Activated CD4-positive, alpha-beta memory T cell treated with anti-CD3 and anti-CD28 coated beads, Interleukin-2, amount 10 ng/mL, durations not matched to agents 7 days and 5 days (primary cell): ENCODE measurements around the gene HCN2. TPM values are rescaled to one million over a fixed set of nuclear protein-coding genes. Genes with fewer than 3 reads are reported as not detected.
"Not testable (repeated sequence)": the region's sequence is repeated elsewhere in the genome, so short reads cannot be mapped to it uniquely, and the experiment has no call there.

ENCODE experiments used
- CTCF ChIA-PET: fragments of 350-600 bp; sonication (Branson Sonifier 250); formaldehyde crosslinking; loops from one replicate; lab custom pipeline; 2021; ENCODE audit warnings: antibody characterized with exemption, inconsistent platforms; lab: Charles Lee
- POLR2A ChIA-PET: fragments of 350-600 bp; sonication (Branson Sonifier 250); formaldehyde crosslinking; loops from one replicate; lab custom pipeline; 2021; ENCODE audit warnings: antibody characterized with exemption; lab: Charles Lee
- DNase-seq: peaks from one replicate; pipeline ENCODE4 v3.0.0-alpha.2; 2020
- H3K27ac Mint-ChIP-seq: one replicate; pipeline ENCODE4 v1.8.0; 2021; ENCODE audit warnings: mild to moderate bottlenecking, mixed read lengths
- H3K27me3 Mint-ChIP-seq: one replicate; pipeline ENCODE4 v1.8.0; 2021; ENCODE audit warnings: mixed read lengths
- H3K36me3 Mint-ChIP-seq: one replicate; pipeline ENCODE4 v1.8.0; 2021; ENCODE audit warnings: low read depth, mixed read lengths
- H3K4me1 Mint-ChIP-seq: one replicate; pipeline ENCODE4 v1.8.0; 2021; ENCODE audit warnings: mixed read lengths
- H3K4me3 Mint-ChIP-seq: one replicate; pipeline ENCODE4 v1.8.0; 2021; ENCODE audit warnings: mild to moderate bottlenecking, mixed read lengths
- H3K9me3 Mint-ChIP-seq: one replicate; pipeline ENCODE4 v1.8.0; 2021; ENCODE audit warnings: mixed read lengths
- total RNA-seq, 2 experiments: library from RNA; stranded (reverse); gene quantifications; one replicate each; pipeline ENCODE4 v1.2.3, GENCODE V29; 2021

HCN2 gene
- total RNA-seq, 2 experiments from 2014 or later = 3.1 to 3.5 TPM

- Mint-ChIP-seq H3K4me1 (peaks cover 19% of the 10 kb centered on the region), H3K9me3 (no peaks in the 10 kb centered on the region), H3K27ac (no peak overlapping the region), H3K27me3 (no peaks in the 10 kb centered on the region), H3K36me3 (peaks cover 27% of the 10 kb centered on the region), H3K4me3 (no peak overlapping the region)
- no peak for DNase-seq
- POLR2A ChIA-PET = no interaction called here
- CTCF ChIA-PET = no interaction called here
Measured at GRCh38 chr19:616062-616700, 26.5 kb downstream of the HCN2 start.

- H3K36me3 Mint-ChIP-seq = peaks cover 27% of the 10 kb centered on the region
- H3K27me3 Mint-ChIP-seq = no peaks in the 10 kb centered on the region
- no peak for DNase-seq
- peaks cover 12% of the 10 kb centered on the region for H3K4me1 Mint-ChIP-seq
- ChIA-PET CTCF (no interaction called here), POLR2A (no interaction called here)
- H3K27ac Mint-ChIP-seq = no peak overlapping the region
- H3K9me3 Mint-ChIP-seq = no peaks in the 10 kb centered on the region
- H3K4me3 Mint-ChIP-seq = no peak overlapping the region
Measured at GRCh38 chr19:616747-617526, 27.3 kb downstream of the HCN2 start.

GRCh38 chr19:617551-618246 lies 28.0 kb downstream of the HCN2 start:
- H3K9me3 Mint-ChIP-seq = no peaks in the 10 kb centered on the region
- H3K27ac Mint-ChIP-seq = no peak overlapping the region
- peaks cover 7% of the 10 kb centered on the region for H3K4me1 Mint-ChIP-seq
- DNase-seq = no peak
- CTCF ChIA-PET = no interaction called here
- POLR2A ChIA-PET = no interaction called here
- H3K4me3 Mint-ChIP-seq = no peak overlapping the region
- H3K36me3 Mint-ChIP-seq = peaks cover 27% of the 10 kb centered on the region
- H3K27me3 Mint-ChIP-seq = no peaks in the 10 kb centered on the region

GRCh38 chr19:618247-618619 lies 28.6 kb downstream of the HCN2 start:
- Mint-ChIP-seq H3K36me3 (peaks cover 25% of the 10 kb centered on the region), H3K4me3 (no peak overlapping the region), H3K9me3 (no peaks in the 10 kb centered on the region), H3K4me1 (peaks cover 3% of the 10 kb centered on the region), H3K27ac (no peak overlapping the region), H3K27me3 (no peaks in the 10 kb centered on the region)
- POLR2A ChIA-PET = no interaction called here
- CTCF ChIA-PET = no interaction called here
- no peak for DNase-seq

- Mint-ChIP-seq H3K4me3 (no peak overlapping the region), H3K4me1 (peaks cover 3% of the 10 kb centered on the region), H3K27ac (no peak overlapping the region), H3K27me3 (no peaks in the 10 kb centered on the region), H3K9me3 (no peaks in the 10 kb centered on the region), H3K36me3 (peaks cover 25% of the 10 kb centered on the region)
- no peak for DNase-seq
- CTCF ChIA-PET = no interaction called here
- POLR2A ChIA-PET = no interaction called here
Measured at GRCh38 chr19:618674-619285, 29.1 kb downstream of the HCN2 start.

GRCh38 chr19:619286-620002 lies 29.8 kb downstream of the HCN2 start:
- DNase-seq = no peak
- Mint-ChIP-seq H3K4me3 (no peak overlapping the region), H3K27me3 (no peaks in the 10 kb centered on the region), H3K9me3 (no peaks in the 10 kb centered on the region), H3K27ac (no peak overlapping the region), H3K36me3 (peaks cover 21% of the 10 kb centered on the region), H3K4me1 (peaks cover 3% of the 10 kb centered on the region)
- ChIA-PET POLR2A (no interaction called here), CTCF (no interaction called here)

GRCh38 chr19:620166-620862 lies 30.6 kb downstream of the HCN2 start:
- Mint-ChIP-seq H3K27ac (no peak overlapping the region), H3K36me3 (peaks cover 14% of the 10 kb centered on the region), H3K4me1 (peaks cover 3% of the 10 kb centered on the region), H3K9me3 (no peaks in the 10 kb centered on the region), H3K4me3 (no peak overlapping the region), H3K27me3 (no peaks in the 10 kb centered on the region)
- ChIA-PET CTCF (no interaction called here), POLR2A (no interaction called here)
- DNase-seq = no peak

GRCh38 chr19:621191-621590 lies 31.5 kb downstream of the HCN2 start:
- DNase-seq, H3K27me3 Mint-ChIP-seq, CTCF ChIA-PET, H3K27ac Mint-ChIP-seq, POLR2A ChIA-PET, H3K4me3 Mint-ChIP-seq, H3K9me3 Mint-ChIP-seq, H3K4me1 Mint-ChIP-seq: not testable (repeated sequence)
- H3K36me3 Mint-ChIP-seq = peaks cover 10% of the 10 kb centered on the region

GRCh38 chr19:621819-622218 lies 32.1 kb downstream of the HCN2 start:
- POLR2A ChIA-PET = no interaction called here
- CTCF ChIA-PET = no interaction called here
- H3K36me3 Mint-ChIP-seq = peaks cover 11% of the 10 kb centered on the region
- H3K27ac Mint-ChIP-seq = no peak overlapping the region
- H3K4me3 Mint-ChIP-seq = no peak overlapping the region
- H3K4me1 Mint-ChIP-seq = peaks cover under 1% of the 10 kb centered on the region
- H3K9me3 Mint-ChIP-seq = no peaks in the 10 kb centered on the region
- no peak for DNase-seq
- no peaks in the 10 kb centered on the region for H3K27me3 Mint-ChIP-seq

- Mint-ChIP-seq H3K9me3 (no peaks in the 10 kb centered on the region), H3K27me3 (no peaks in the 10 kb centered on the region)
- CTCF ChIA-PET = no interaction called here
Measured at GRCh38 chr19:622666-623065, 33.0 kb downstream of the HCN2 start.

GRCh38 chr19:623175-623916 lies 33.7 kb downstream of the HCN2 start:
- H3K4me3 Mint-ChIP-seq = no peak overlapping the region
- H3K36me3 Mint-ChIP-seq = peaks cover 15% of the 10 kb centered on the region
- H3K4me1 Mint-ChIP-seq = peaks cover 1% of the 10 kb centered on the region
- no peaks in the 10 kb centered on the region for H3K27me3 Mint-ChIP-seq
- ChIA-PET CTCF (no interaction called here), POLR2A (interaction anchor here (1.3 kb wide), 1 partner anchor 51 kb away, joined by 3 read pairs; the partner anchor contains the start of gene BSG)
- H3K27ac Mint-ChIP-seq = no peak overlapping the region
- no peaks in the 10 kb centered on the region for H3K9me3 Mint-ChIP-seq
- DNase-seq = no peak

More at GRCh38 chr19:622666-623065, 33.0 kb downstream of the HCN2 start:
- peaks cover 1% of the 10 kb centered on the region for H3K4me1 Mint-ChIP-seq
- H3K36me3 Mint-ChIP-seq = peaks cover 13% of the 10 kb centered on the region
- H3K27ac Mint-ChIP-seq = no peak overlapping the region
- no peak for DNase-seq
- POLR2A ChIA-PET = interaction anchor here (1.3 kb wide), 1 partner anchor 51 kb away, joined by 3 read pairs; the partner anchor contains the start of gene BSG
- no peak overlapping the region for H3K4me3 Mint-ChIP-seq
